ENCODE measurements around the gene CRLF3.
"Not testable (repeated sequence)": the region's sequence is repeated elsewhere in the genome, so short reads cannot be mapped to it uniquely, and the experiment has no call there.

- not testable (repeated sequence) for TF ChIP-seq CTCF (IDR thresholded peaks at IDR 0.05; ENCODE audit: low read depth, low read length, poor library complexity, severe bottlenecking); EZH2phosphoT487 (IDR thresholded peaks at IDR 0.05; ENCODE audit: borderline replicate concordance, low read length)
These were observed 56.7 kb downstream of the CRLF3 start for GRCh38 chr17:30767641-30768404.

Data from DOHH2 (cell line).